HEK293 (cell line): Measurements from ENCODE around the gene SCML2.

Experiments used
- CTCF ChIA-PET: fragments of 350-600 bp; formaldehyde crosslinking; extraction: SDS; loops from one replicate; lab custom pipeline; 2021; ENCODE audit warnings: antibody characterized with exemption; lab: Yijun Ruan, JAX
- POLR2A ChIA-PET: fragments of 300-600 bp; formaldehyde crosslinking; extraction: SDS; loops from one replicate; lab custom pipeline; 2020; ENCODE audit warnings: antibody characterized with exemption, inconsistent platforms; lab: Yijun Ruan, JAX
- H3K27ac ChIP-seq: fragments of 200-500 bp; sonication (Bioruptor generic); 2 replicates; pipeline ENCODE4 v1.5.1; 2014; ENCODE audit warnings: low read depth, low read length, control low read depth, inconsistent platforms; ENCODE audit errors: extremely low read depth
- H3K36me3 ChIP-seq, 2 experiments: fragments of 200-500 bp in 1 of 2; sonication (Bioruptor generic) in 1 of 2; 1 replicate in 1 of 2; 2 replicates in 1 of 2; pipeline ENCODE4 v1.5.1; 2014 to 2017; ENCODE audit warnings: inconsistent platforms in 2 of 2, low read length in 2 of 2; ENCODE audit not compliant: control insufficient read depth in 2 of 2, insufficient read depth in 1 of 2
- H3K4me1 ChIP-seq: fragments of 200-500 bp; sonication (Bioruptor generic); 2 replicates; pipeline ENCODE4 v1.5.1; 2014; ENCODE audit warnings: mild to moderate bottlenecking, low read length, inconsistent platforms; ENCODE audit not compliant: control insufficient read depth, insufficient read depth
- H3K4me3 ChIP-seq: 2 replicates; pipeline ENCODE4 v1.5.1; 2011; ENCODE audit warnings: low read depth, mild to moderate bottlenecking, control low read depth, low read length, moderate library complexity
- H3K9me3 ChIP-seq: fragments of 200-500 bp; sonication (Bioruptor generic); 2 replicates; pipeline ENCODE4 v1.5.1; 2014; ENCODE audit warnings: low read depth, low read length, inconsistent platforms; ENCODE audit not compliant: control insufficient read depth, insufficient read depth
- BCL6B ChIP-seq: fragments of 450-650 bp; formaldehyde crosslinking; IDR thresholded peaks from 2 replicates; pipeline ENCODE4 v1.5.1; 2017; ENCODE audit warnings: missing biosample characterization, missing genetic modification characterization
- KLF10 ChIP-seq: fragments of 450-650 bp; IDR thresholded peaks from 2 replicates; pipeline ENCODE4 v1.5.1; 2018; ENCODE audit warnings: missing biosample characterization, mild to moderate bottlenecking, missing genetic modification characterization
- PRDM10 ChIP-seq: fragments of 450-650 bp; formaldehyde crosslinking; IDR thresholded peaks from 2 replicates; pipeline ENCODE4 v1.5.1; 2016; ENCODE audit warnings: missing biosample characterization, missing genetic modification characterization
- RBAK ChIP-seq: fragments of 450-650 bp; formaldehyde crosslinking; IDR thresholded peaks from 2 replicates; pipeline ENCODE4 v1.5.1; 2016; ENCODE audit warnings: missing biosample characterization, missing genetic modification characterization
- REPIN1 ChIP-seq: fragments of 450-650 bp; formaldehyde crosslinking; IDR thresholded peaks from 2 replicates; pipeline ENCODE4 v1.5.1; 2017; ENCODE audit warnings: missing biosample characterization, missing genetic modification characterization, low read depth
- ZBTB48 ChIP-seq: fragments of 450-650 bp; formaldehyde crosslinking; IDR thresholded peaks from 2 replicates; pipeline ENCODE4 v1.5.1; 2016; ENCODE audit warnings: missing biosample characterization, missing genetic modification characterization
- ZBTB7A ChIP-seq: fragments of 450-650 bp; formaldehyde crosslinking; IDR thresholded peaks from 2 replicates; pipeline ENCODE4 v1.5.1; 2016; ENCODE audit warnings: low read depth, missing biosample characterization, missing genetic modification characterization
- ZNF133 ChIP-seq: fragments of 450-650 bp; formaldehyde crosslinking; IDR thresholded peaks from 2 replicates; pipeline ENCODE4 v1.5.1; 2016; ENCODE audit warnings: missing biosample characterization, missing genetic modification characterization
- ZNF146 ChIP-seq: fragments of 450-650 bp; formaldehyde crosslinking; IDR thresholded peaks from 2 replicates; pipeline ENCODE4 v1.5.1; 2016; ENCODE audit warnings: missing biosample characterization, missing genetic modification characterization
- ZNF324 ChIP-seq: fragments of 450-650 bp; formaldehyde crosslinking; IDR thresholded peaks from 2 replicates; pipeline ENCODE4 v1.5.1; 2016; ENCODE audit warnings: missing biosample characterization, missing genetic modification characterization
- ZNF433 ChIP-seq: fragments of 450-650 bp; formaldehyde crosslinking; IDR thresholded peaks from 2 replicates; pipeline ENCODE4 v1.5.1; 2016; ENCODE audit warnings: missing biosample characterization, missing genetic modification characterization, low read depth
- ZNF529 ChIP-seq: fragments of 450-650 bp; formaldehyde crosslinking; IDR thresholded peaks from 2 replicates; pipeline ENCODE4 v1.5.1; 2017; ENCODE audit warnings: missing genetic modification characterization, missing biosample characterization; ENCODE audit not compliant: insufficient replicate concordance
- ZNF571 ChIP-seq: fragments of 450-650 bp; formaldehyde crosslinking; IDR thresholded peaks from 2 replicates; pipeline ENCODE4 v1.5.0; 2017; ENCODE audit warnings: missing biosample characterization, missing genetic modification characterization
- ZNF624 ChIP-seq: fragments of 450-650 bp; formaldehyde crosslinking; IDR thresholded peaks from 2 replicates; pipeline ENCODE4 v1.5.1; 2017; ENCODE audit warnings: missing biosample characterization, missing genetic modification characterization
- ZNF654 ChIP-seq: fragments of 450-650 bp; formaldehyde crosslinking; IDR thresholded peaks from 2 replicates; pipeline ENCODE4 v1.5.1; 2016; ENCODE audit warnings: low read depth, missing biosample characterization, missing genetic modification characterization
- ZNF660 ChIP-seq: fragments of 450-650 bp; IDR thresholded peaks from 2 replicates; pipeline ENCODE4 v1.5.1; 2018; ENCODE audit warnings: missing biosample characterization, mild to moderate bottlenecking, missing genetic modification characterization
- ZNF707 ChIP-seq: fragments of 450-650 bp; formaldehyde crosslinking; IDR thresholded peaks from 2 replicates; pipeline ENCODE4 v1.5.1; 2016; ENCODE audit warnings: missing biosample characterization, missing genetic modification characterization
- ZSCAN4 ChIP-seq: fragments of 450-650 bp; formaldehyde crosslinking; IDR thresholded peaks from 2 replicates; pipeline ENCODE4 v1.5.1; 2017; ENCODE audit warnings: missing biosample characterization, missing genetic modification characterization
- TF ChIP-seq, protein P1 (sequence below): fragments of 450-650 bp; formaldehyde crosslinking; IDR thresholded peaks from 2 replicates; pipeline ENCODE4 v1.5.1; 2016; ENCODE audit warnings: missing biosample characterization, missing genetic modification characterization

SCML2 gene

DNA sequence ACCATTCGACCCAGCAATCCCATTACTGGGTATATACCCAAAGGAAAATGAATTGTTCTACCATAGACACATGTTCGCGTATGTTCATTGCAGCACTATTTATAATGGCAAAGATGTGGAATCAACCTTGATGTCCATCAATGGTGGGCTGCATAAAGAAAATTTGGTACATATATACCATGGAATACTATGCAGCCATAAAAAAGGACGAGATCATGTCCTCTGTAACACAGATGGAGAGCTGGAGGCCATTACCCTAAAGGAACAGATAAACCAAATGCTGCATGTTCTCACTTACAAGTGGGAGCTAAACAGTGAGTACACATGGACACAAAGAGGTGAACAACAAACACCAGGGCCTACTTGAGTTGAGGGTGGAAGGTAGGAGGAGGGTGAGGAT is 45.1 kb downstream of the SCML2 start (continued):
- TF ChIP-seq REPIN1 (tag by site-specific recombination): no peak
- no peak for TF ChIP-seq ZNF707 (tag by site-specific recombination)

DNA sequence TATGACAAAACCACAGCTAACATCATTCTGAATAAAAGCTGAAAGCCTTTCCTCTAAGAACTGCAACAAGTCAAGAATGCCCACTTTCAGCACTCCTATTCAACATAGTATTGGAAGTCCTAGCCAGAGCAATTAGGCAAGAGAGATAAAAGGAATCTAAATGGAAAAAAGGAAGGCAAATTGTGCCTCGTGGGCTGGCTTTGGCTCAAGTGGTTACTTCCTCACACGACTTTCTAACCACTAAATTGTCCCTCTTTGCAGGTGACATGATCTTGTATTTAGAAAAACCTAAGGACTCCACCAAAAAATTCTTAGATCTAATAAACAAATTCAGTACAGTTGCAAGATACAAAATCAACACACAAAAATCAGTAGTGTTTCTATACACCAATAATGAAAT is 57.2 kb downstream of the SCML2 start:
- H3K4me1 ChIP-seq: no peaks in the 10 kb centered on the region
- no peak for TF ChIP-seq ZNF660 (tag by site-specific recombination)
- TF ChIP-seq, all 188 proteins: peak for 0
- H3K9me3 ChIP-seq: no peaks in the 10 kb centered on the region
- H3K36me3 ChIP-seq: peaks cover 0 to 5% of the 10 kb centered on the region in 2 experiments; a peak in 1 of 3 replicates
- ChIA-PET CTCF (no interaction called here), POLR2A (no interaction called here)
- no peak overlapping the region for H3K27ac ChIP-seq
- H3K4me3 ChIP-seq: no peak overlapping the region

DNA sequence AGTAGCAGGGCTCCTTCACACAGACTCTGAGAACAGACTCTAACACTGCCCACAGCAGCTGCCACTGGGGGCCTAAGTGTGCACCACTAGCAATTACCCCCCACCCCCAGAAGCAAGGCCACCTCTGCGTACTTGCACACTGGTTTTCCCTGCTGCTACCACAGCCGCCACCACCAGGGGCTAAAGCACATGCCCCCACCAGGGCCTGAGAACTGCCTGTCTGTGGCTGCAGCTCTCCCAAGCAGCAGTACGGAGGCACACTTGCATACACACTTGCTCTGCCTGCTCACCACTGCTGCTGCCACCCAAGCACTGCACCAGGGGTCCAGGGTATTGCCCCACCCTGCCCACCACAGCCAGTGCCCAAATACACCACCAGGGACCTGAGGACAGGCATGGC is 59.6 kb downstream of the SCML2 start:
- Histone ChIP-seq H3K4me3 (no peak overlapping the region), H3K36me3 (no peaks in the 10 kb centered on the region; a peak in 1 of 3 replicates), H3K27ac (no peak overlapping the region), H3K9me3 (no peaks in the 10 kb centered on the region), H3K4me1 (0 out of 2 replicates have a peak, but pooled peaks cover 3% of the 10 kb centered on the region)
- no peak for TF ChIP-seq ZNF133 (tag by site-specific recombination)
- no peak for TF ChIP-seq ZNF654 (tag by site-specific recombination)
- TF ChIP-seq ZSCAN4 (tag by site-specific recombination): no peak
- TF ChIP-seq ZBTB48 (tag by site-specific recombination): no peak
- no peak for TF ChIP-seq ZNF324 (tag by site-specific recombination)
- no peak for TF ChIP-seq KLF10 (tag by site-specific recombination)
- TF ChIP-seq ZNF529 (tag by site-specific recombination): no peak
- TF ChIP-seq ZNF433: no peak
- no peak for TF ChIP-seq ZNF571
- no peak for TF ChIP-seq ZBTB7A (tag by site-specific recombination)
- TF ChIP-seq ZNF624 (tag by site-specific recombination): no peak
- no peak for TF ChIP-seq ZNF146 (tag by site-specific recombination)
- TF ChIP-seq RBAK (tag by site-specific recombination): no peak
- TF ChIP-seq, protein P1, sequence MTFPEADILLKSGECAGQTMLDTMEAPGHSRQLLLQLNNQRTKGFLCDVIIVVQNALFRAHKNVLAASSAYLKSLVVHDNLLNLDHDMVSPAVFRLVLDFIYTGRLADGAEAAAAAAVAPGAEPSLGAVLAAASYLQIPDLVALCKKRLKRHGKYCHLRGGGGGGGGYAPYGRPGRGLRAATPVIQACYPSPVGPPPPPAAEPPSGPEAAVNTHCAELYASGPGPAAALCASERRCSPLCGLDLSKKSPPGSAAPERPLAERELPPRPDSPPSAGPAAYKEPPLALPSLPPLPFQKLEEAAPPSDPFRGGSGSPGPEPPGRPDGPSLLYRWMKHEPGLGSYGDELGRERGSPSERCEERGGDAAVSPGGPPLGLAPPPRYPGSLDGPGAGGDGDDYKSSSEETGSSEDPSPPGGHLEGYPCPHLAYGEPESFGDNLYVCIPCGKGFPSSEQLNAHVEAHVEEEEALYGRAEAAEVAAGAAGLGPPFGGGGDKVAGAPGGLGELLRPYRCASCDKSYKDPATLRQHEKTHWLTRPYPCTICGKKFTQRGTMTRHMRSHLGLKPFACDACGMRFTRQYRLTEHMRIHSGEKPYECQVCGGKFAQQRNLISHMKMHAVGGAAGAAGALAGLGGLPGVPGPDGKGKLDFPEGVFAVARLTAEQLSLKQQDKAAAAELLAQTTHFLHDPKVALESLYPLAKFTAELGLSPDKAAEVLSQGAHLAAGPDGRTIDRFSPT (tag by site-specific recombination): no peak
- no peak for TF ChIP-seq PRDM10 (tag by site-specific recombination)
- no peak for TF ChIP-seq BCL6B
- POLR2A ChIA-PET: no interaction called here
- CTCF ChIA-PET: interaction anchor here (0.6 kb wide), 1 partner anchor 51 kb away, joined by 5 read pairs; no protein-coding TSS in a partner anchor
